Activated naive CD8-positive, alpha-beta T cell treated with anti-CD3 and anti-CD28 coated beads, Interleukin-2, amount 10 ng/mL, durations not matched to agents 7 days and 5 days (primary cell): ENCODE measurements around the gene WDR7. TPM values are rescaled to one million over a fixed set of nuclear protein-coding genes. Genes with fewer than 3 reads are reported as not detected.
A peak's percentile ranks its signal among the peaks of the same experiment; 100 is the strongest.

Experiments
- ATAC-seq: fragments of 150-1000 bp; cut with Tn5 transposase; one replicate; pipeline ENCODE4 v1.10.0; 2021; ENCODE audit warnings: low read depth, moderate library complexity
- POLR2A ChIA-PET: fragments of 350-600 bp; sonication (Branson Sonifier 250); formaldehyde crosslinking; loops from one replicate; lab custom pipeline; 2021; ENCODE audit warnings: antibody characterized with exemption; lab: Charles Lee
- DNase-seq: peaks from one replicate; pipeline ENCODE4 v3.0.0; 2021
- H3K27ac Mint-ChIP-seq: one replicate; pipeline ENCODE4 v1.8.0; 2022; ENCODE audit warnings: mild to moderate bottlenecking, mixed read lengths
- H3K27me3 Mint-ChIP-seq: one replicate; pipeline ENCODE4 v1.8.0; 2022; ENCODE audit warnings: mild to moderate bottlenecking, moderate library complexity, mixed read lengths
- H3K36me3 Mint-ChIP-seq: one replicate; pipeline ENCODE4 v1.8.0; 2021; ENCODE audit warnings: mild to moderate bottlenecking, mixed read lengths
- H3K4me1 Mint-ChIP-seq: one replicate; pipeline ENCODE4 v1.8.0; 2021; ENCODE audit warnings: mixed read lengths
- H3K4me3 Mint-ChIP-seq: one replicate; pipeline ENCODE4 v1.8.0; 2022; ENCODE audit warnings: mild to moderate bottlenecking, moderate library complexity, mixed read lengths
- H3K9me3 Mint-ChIP-seq: one replicate; pipeline ENCODE4 v1.8.0; 2021; ENCODE audit warnings: mixed read lengths
- total RNA-seq, 2 experiments: library from RNA; stranded (reverse); gene quantifications; one replicate each; pipeline ENCODE4 v1.2.3, GENCODE V29; 2021

Gene WDR7
- total RNA-seq, 2 experiments from 2014 or later = 42.8 to 43.1 TPM

DNA sequence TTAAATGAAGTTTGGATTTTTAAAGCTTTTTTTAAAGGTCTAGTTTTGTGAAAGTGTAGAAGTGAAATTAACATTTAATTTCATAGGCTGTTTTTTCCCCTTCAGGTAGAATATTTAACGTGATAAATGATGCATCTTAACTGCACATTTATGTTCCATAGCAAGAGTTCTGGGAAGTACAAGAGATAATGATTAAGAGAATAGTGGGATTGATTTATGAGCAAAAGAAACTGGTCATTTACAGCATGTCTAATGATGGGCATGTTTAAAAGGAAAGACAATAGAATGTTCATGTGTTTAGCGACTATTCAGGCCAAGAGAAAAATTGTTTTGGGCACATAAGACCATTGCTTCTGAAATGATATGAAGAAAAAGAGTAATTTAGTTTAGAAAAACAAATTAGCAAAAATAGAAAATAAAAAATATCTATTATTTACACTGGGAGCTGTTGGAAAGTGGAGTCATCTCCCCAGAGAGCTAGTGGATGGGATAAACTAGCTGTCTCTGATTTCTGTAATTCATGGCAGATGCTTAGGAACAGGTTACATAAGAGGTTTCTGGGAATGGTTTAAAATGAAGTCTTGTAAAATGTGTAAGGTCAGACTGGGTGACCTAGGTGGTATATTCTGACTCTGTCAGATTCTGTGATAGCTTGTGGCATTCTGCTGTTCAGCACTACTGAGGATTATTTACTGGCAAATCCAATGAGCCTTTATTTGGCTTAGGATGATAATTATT lies 60.7 kb downstream of the WDR7 start:
- Mint-ChIP-seq H3K9me3 (no peaks in the 10 kb centered on the region), H3K4me1 (peaks cover 10% of the 10 kb centered on the region), H3K27me3 (no peaks in the 10 kb centered on the region), H3K36me3 (peaks cover 5% of the 10 kb centered on the region), H3K27ac (no peak overlapping the region), H3K4me3 (no peak overlapping the region)
- DNase-seq (no peak), ATAC-seq (no peak)
- POLR2A ChIA-PET = interaction anchor here (1.2 kb wide), 1 partner anchor 60 kb away, joined by 3 read pairs; the partner anchor contains the start of gene WDR7

DNA sequence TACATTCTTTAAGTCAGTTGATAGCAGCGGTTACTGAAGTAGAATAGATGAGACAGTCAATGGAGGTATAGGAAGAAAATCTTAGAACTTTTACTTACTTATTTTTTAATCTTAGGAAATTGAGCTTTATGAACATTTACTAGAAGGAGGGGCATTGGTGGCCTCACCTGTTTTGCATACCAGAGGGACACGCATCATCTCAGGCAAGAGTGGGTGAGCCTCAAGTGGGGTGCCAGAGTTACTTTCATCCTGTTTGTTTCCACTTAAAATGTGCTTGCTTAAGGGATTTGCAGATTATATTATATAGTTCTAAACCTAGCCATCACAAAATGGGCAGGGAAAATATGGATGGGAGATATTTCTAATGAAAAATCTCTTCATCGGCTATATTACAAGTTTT lies 61.6 kb downstream of the WDR7 start:
- Mint-ChIP-seq H3K27me3 (no peaks in the 10 kb centered on the region), H3K27ac (no peak overlapping the region), H3K4me1 (peaks cover 15% of the 10 kb centered on the region), H3K9me3 (no peaks in the 10 kb centered on the region), H3K4me3 (no peak overlapping the region), H3K36me3 (peaks cover 4% of the 10 kb centered on the region)
- ATAC-seq = no peak
- POLR2A ChIA-PET = interaction anchor here (1.2 kb wide), 1 partner anchor 61 kb away, joined by 3 read pairs; the partner anchor contains the start of gene WDR7
- no peak for DNase-seq

DNA sequence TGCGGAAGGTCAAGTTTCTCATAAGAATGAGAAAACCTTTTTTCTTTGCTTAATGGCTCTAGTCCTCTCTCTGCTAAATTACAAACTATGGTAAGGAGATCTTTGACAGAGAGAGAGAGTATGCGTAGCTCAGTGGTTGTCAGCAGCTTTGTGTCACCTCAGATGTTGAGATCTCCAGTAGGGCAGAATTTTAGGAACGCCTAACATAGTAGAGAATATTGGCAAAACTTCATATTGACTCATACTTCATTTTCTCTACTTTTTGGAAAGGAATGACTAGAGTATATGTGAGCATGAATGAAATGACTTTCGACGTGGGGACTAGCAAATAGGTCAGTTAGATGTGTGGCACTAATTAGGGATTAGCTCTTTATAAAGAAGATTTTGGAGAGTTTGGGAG lies 64.0 kb downstream of the WDR7 start:
- H3K4me1 Mint-ChIP-seq = peaks cover 10% of the 10 kb centered on the region
- H3K4me3 Mint-ChIP-seq = no peak overlapping the region
- H3K9me3 Mint-ChIP-seq = no peaks in the 10 kb centered on the region
- peaks cover 5% of the 10 kb centered on the region for H3K36me3 Mint-ChIP-seq
- no peak overlapping the region for H3K27ac Mint-ChIP-seq
- no peak for DNase-seq
- POLR2A ChIA-PET = no interaction called here
- H3K27me3 Mint-ChIP-seq = no peaks in the 10 kb centered on the region
- no peak for ATAC-seq

DNA sequence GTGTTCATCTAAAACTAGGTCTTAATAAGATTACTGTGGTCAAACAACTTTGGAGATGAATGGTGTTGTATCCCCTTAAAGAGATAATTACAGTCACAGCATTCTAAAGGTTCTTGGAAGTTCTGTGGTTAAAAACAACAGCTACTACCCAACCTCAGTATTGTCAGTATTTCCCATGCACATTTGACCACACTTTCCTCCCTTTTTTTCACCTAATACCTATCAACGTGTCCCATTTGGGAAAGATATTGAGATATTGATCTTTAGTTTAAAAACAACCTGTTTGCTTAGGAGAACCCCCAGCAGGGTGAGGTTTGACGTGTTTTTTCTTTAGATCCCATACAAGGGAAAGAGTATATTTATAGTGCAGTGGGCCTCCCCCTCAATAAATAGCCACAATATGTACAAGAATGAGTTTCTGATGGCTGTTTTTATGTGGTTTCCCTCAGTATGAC lies 65.6 kb downstream of the WDR7 start:
- no peak overlapping the region for H3K27ac Mint-ChIP-seq

DNA sequence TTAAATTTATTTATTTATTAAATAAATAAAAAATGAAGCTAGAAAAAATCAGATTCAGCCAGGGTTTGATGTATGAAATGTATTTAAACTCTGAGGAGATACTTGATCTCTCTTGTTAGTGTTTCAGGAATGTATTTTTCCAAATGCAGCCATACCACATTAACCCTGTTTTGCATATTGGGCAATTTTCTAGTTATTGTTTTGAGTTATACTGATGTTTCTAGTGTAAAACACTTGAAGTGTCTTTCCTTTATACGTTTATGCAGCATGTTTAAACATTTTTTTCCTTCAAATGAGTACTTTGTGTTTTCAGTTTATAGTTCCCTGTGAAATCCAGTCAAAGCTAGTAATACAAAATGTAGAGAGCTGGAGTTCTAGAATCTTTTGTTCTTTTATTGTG lies 69.9 kb downstream of the WDR7 start:
- H3K36me3 Mint-ChIP-seq = peaks cover 27% of the 10 kb centered on the region

More for the DNA sequence above, 65.6 kb downstream of the WDR7 start:
- no peak for DNase-seq
- H3K36me3 Mint-ChIP-seq = peaks cover 8% of the 10 kb centered on the region
- ATAC-seq = no peak
- H3K9me3 Mint-ChIP-seq = no peaks in the 10 kb centered on the region
- peaks cover 10% of the 10 kb centered on the region for H3K4me1 Mint-ChIP-seq
- POLR2A ChIA-PET = no interaction called here
- peak overlapping the region; percentile 33 for H3K4me3 Mint-ChIP-seq
- H3K27me3 Mint-ChIP-seq = no peaks in the 10 kb centered on the region

DNA sequence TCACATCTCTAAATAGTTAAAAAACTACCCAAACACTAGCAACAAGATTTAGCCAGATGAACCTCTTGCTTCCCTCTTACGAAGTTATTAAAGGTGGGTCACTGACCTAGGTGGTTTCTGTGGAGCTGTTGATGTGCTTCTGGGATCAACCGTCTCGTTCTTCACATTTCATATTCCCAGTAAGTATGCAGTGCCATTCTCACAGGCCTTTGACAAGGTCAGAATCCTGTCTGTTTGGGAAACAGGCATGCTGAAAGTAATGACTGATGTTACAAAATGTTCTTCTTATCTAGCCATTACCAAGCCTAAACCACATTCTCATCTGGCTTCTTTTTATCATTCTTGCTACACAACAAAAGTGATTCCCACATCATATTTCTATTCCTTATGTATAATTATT lies 70.3 kb downstream of the WDR7 start:
- ATAC-seq = no peak
- POLR2A ChIA-PET = no interaction called here
- Mint-ChIP-seq H3K27me3 (no peaks in the 10 kb centered on the region), H3K4me3 (no peak overlapping the region), H3K4me1 (peaks cover 9% of the 10 kb centered on the region), H3K27ac (no peak overlapping the region), H3K36me3 (peaks cover 29% of the 10 kb centered on the region), H3K9me3 (no peaks in the 10 kb centered on the region)
- DNase-seq = no peak

More for the DNA sequence above, 69.9 kb downstream of the WDR7 start:
- H3K27ac Mint-ChIP-seq = no peak overlapping the region
- H3K4me3 Mint-ChIP-seq = no peak overlapping the region
- ATAC-seq (no peak), DNase-seq (no peak)
- no peaks in the 10 kb centered on the region for H3K9me3 Mint-ChIP-seq
- H3K4me1 Mint-ChIP-seq = peaks cover 10% of the 10 kb centered on the region
- POLR2A ChIA-PET = no interaction called here
- H3K27me3 Mint-ChIP-seq = no peaks in the 10 kb centered on the region

DNA sequence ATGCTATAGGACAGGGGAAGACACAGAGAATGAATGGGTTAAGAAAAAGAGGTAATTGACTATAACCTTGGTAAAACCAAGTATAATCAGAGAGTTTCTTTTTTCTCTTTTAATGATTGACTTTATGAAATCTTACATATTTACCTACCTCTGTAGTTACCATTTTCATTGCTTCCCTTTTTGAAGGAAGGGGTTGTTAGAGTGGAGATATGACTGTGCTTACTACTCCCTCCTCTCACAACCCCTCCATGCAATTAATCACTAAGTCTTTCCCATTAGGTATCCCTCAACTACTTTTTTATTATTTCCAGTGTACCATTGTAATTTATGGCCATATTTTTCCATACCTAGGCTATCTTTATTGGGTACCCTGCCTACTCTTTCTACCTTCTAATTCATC lies 71.4 kb downstream of the WDR7 start:
- peaks cover 34% of the 10 kb centered on the region for H3K36me3 Mint-ChIP-seq

DNA sequence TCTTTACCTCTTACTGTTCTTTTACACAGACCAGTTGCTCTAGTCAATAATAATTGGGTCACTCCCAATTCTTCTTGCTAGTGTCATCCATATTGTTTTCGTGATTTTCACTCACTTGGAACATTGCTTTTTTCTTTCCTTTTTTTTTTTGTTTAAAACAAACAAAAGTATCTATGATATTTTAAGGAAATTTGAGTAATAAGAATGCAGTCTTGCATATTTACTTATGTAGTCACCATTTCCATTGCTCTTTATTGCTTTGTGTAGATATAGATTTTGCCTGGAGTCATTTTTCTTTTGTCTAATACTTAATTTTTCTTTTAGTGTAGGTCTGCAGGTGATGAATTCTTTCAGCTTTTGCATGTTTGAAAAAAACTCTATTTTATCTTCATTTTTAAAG lies 71.9 kb downstream of the WDR7 start:
- H3K4me3 Mint-ChIP-seq = no peak overlapping the region
- POLR2A ChIA-PET = no interaction called here
- peaks cover 39% of the 10 kb centered on the region for H3K36me3 Mint-ChIP-seq
- H3K27ac Mint-ChIP-seq = no peak overlapping the region
- H3K9me3 Mint-ChIP-seq = no peaks in the 10 kb centered on the region
- H3K27me3 Mint-ChIP-seq = no peaks in the 10 kb centered on the region
- DNase-seq (no peak), ATAC-seq (no peak)
- H3K4me1 Mint-ChIP-seq = no peaks in the 10 kb centered on the region

More for the DNA sequence above, 71.4 kb downstream of the WDR7 start:
- no peak overlapping the region for H3K4me3 Mint-ChIP-seq
- no peak for ATAC-seq
- no peak overlapping the region for H3K27ac Mint-ChIP-seq
- no peak for DNase-seq
- no peaks in the 10 kb centered on the region for H3K27me3 Mint-ChIP-seq
- no peaks in the 10 kb centered on the region for H3K4me1 Mint-ChIP-seq
- POLR2A ChIA-PET = no interaction called here
- H3K9me3 Mint-ChIP-seq = no peaks in the 10 kb centered on the region

DNA sequence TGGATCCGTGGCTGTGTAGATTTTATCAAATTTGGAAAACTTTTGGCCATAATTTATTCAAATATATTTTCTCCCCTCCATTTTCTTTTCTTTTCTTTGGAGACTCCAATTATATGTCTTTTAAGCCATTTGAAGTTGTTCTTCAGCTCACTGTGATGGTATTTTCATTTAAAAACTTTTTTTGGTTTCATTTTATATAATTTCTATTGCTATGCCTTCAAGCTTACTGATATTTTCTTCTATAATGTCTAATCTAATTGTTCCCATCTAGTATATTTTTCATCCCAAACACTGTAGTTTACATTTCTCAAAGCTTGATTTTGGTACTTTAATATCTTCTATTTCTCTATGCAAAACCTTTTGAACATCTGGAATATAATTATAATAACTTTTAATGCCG lies 72.5 kb downstream of the WDR7 start:
- DNase-seq (no peak), ATAC-seq (no peak)
- Mint-ChIP-seq H3K4me1 (no peaks in the 10 kb centered on the region), H3K9me3 (no peaks in the 10 kb centered on the region), H3K36me3 (peaks cover 42% of the 10 kb centered on the region), H3K27ac (no peak overlapping the region), H3K27me3 (no peaks in the 10 kb centered on the region), H3K4me3 (no peak overlapping the region)
- POLR2A ChIA-PET = interaction anchor here (0.7 kb wide), 1 partner anchor 42 kb away, joined by 5 read pairs; no protein-coding TSS in a partner anchor

DNA sequence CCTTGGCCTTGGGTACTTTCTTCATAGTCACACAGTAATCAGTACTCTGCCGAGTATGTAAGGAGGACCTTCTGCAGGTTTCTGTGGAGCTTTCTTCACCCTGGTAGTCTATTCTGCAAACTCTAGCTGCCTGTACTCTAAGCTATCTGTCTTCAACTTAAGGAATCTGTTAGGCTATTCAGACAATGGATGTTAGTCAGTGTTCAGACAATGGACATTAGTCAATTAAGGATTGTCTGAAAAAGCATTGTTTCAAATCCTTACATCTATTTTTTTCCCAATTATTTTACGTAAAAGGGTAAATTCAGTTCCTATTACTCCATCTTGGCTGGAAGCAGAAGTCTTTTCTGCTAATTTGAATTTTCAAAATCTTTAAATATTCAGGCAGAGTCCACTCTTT lies 75.7 kb downstream of the WDR7 start:
- DNase-seq (no peak), ATAC-seq (no peak)
- Mint-ChIP-seq H3K4me1 (no peaks in the 10 kb centered on the region), H3K27ac (no peak overlapping the region), H3K9me3 (no peaks in the 10 kb centered on the region), H3K36me3 (peaks cover 50% of the 10 kb centered on the region), H3K4me3 (no peak overlapping the region), H3K27me3 (no peaks in the 10 kb centered on the region)
- POLR2A ChIA-PET = no interaction called here

DNA sequence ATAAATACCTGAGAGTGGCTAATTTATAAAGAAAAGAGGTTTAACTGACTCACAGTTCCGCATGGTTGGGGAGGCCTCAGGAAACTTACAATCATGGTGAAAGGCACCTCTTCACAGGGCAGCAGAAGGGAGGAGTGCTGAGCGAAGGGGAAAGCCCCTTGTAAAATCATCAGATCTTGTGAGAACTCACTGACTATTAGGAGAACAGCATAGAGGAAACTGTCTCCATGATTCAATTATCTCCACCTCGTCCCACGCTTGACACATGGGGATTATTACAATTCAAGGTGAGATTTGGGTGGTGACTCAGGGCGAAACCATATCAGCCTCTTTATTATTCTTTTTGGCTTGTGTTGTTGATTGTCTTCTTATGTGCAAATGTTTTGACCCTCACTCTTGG lies 76.2 kb downstream of the WDR7 start:
- Mint-ChIP-seq H3K36me3 (peaks cover 51% of the 10 kb centered on the region), H3K27ac (no peak overlapping the region), H3K4me3 (no peak overlapping the region), H3K4me1 (no peaks in the 10 kb centered on the region), H3K27me3 (no peaks in the 10 kb centered on the region), H3K9me3 (no peaks in the 10 kb centered on the region)
- no peak for DNase-seq
- POLR2A ChIA-PET = no interaction called here
- ATAC-seq = no peak

DNA sequence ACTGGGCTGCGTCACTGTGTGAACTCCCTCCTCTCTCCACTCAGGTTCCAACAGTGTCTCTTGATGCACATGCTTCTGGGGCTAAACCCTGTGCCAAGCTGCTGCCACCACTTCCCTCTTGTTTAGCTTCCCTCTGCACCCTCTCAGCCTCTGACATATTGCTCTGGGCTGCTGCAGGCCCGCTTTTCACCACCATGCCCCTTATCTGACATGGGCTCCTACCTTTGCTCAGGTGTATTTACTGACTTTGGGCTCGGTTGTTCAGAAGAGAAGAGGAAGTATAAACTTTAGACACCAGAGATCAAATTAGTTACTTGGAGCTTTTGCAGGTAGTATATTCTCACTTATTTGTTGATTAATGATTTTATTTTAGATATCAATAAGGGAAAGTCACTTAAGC lies 77.6 kb downstream of the WDR7 start:
- no peak for DNase-seq
- no peak overlapping the region for H3K4me3 Mint-ChIP-seq
- H3K27ac Mint-ChIP-seq = no peak overlapping the region
- POLR2A ChIA-PET = no interaction called here
- no peaks in the 10 kb centered on the region for H3K9me3 Mint-ChIP-seq
- no peak for ATAC-seq
- H3K4me1 Mint-ChIP-seq = no peaks in the 10 kb centered on the region
- peaks cover 45% of the 10 kb centered on the region for H3K36me3 Mint-ChIP-seq
- no peaks in the 10 kb centered on the region for H3K27me3 Mint-ChIP-seq

DNA sequence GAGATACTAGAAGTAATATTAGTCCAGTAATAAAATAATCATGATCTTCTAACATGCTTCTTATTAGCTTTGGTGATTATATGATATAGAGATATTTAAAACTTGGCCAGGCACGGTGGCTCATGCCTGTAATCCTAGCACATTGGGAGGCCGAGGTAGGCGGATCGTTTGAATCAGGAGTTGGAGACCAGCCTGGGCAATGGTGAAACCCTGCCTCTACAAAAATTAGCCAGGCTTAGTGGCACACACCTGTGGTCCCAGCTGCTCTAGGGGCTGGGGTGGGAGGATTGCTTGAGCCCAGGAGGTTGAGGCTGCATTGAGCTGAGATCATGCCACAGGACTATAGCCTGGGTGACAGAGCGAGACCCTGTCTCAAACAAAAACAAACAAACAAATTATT lies 87.0 kb downstream of the WDR7 start:
- no peak overlapping the region for H3K27ac Mint-ChIP-seq
- ATAC-seq (no peak), DNase-seq (no peak)
- peaks cover 18% of the 10 kb centered on the region for H3K36me3 Mint-ChIP-seq
- H3K4me3 Mint-ChIP-seq = no peak overlapping the region
- POLR2A ChIA-PET = no interaction called here
- no peaks in the 10 kb centered on the region for H3K9me3 Mint-ChIP-seq
- peaks cover 7% of the 10 kb centered on the region for H3K4me1 Mint-ChIP-seq
- no peaks in the 10 kb centered on the region for H3K27me3 Mint-ChIP-seq

DNA sequence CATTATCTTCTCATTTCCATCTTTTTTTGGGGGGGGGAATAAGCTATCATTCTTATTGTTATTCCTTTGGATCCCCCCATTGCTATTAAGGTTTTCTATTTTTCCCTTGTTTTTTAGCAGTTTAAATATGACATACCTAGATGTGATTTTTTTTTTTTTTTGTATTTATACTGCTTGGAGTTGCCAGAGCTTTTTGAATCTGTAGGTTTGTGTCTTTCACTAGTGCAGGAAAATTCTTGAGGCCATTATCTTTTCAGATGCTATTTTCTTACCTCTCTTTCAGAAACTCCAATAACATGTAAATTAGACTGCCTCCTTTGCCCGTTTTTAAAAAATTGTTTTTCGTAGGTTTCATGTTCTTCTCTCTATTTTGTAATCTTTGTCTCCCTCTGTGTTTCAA lies 88.6 kb downstream of the WDR7 start:
- peaks cover 11% of the 10 kb centered on the region for H3K36me3 Mint-ChIP-seq
- ATAC-seq (no peak), DNase-seq (no peak)
- no peaks in the 10 kb centered on the region for H3K27me3 Mint-ChIP-seq
- no peaks in the 10 kb centered on the region for H3K9me3 Mint-ChIP-seq
- no peak overlapping the region for H3K27ac Mint-ChIP-seq
- POLR2A ChIA-PET = no interaction called here
- no peak overlapping the region for H3K4me3 Mint-ChIP-seq
- peaks cover 5% of the 10 kb centered on the region for H3K4me1 Mint-ChIP-seq
